Measurements from ENCODE around the gene PPEF2.
"Not testable (repeated sequence)": the region's sequence is repeated elsewhere in the genome, so short reads cannot be mapped to it uniquely, and the experiment has no call there.

Gene PPEF2

GRCh38 chr4:75919920-75920319 is 17.7 kb upstream of the PPEF2 start:
- DNase-seq (ENCODE audit: low spot score) = no peak
- TF ChIP-seq CTCF (IDR thresholded peaks at IDR 0.05; ENCODE audit: extremely low read depth, insufficient read depth, missing control alignments) = no peak
- in situ Hi-C loops (cut with MboI; ENCODE audit: low pct_unique_long_range_greater_than_20kb, low sequenced_read_pairs, unreplicated experiment) = loop anchor here (25.0 kb wide), 1 partner anchor 142 kb away; the partner anchor contains the start of gene ART3

- peak; percentile 81 for TF ChIP-seq CTCF (IDR thresholded peaks at IDR 0.05; ENCODE audit: extremely low read depth, insufficient read depth, missing control alignments)
- in situ Hi-C loops (cut with MboI; ENCODE audit: low pct_unique_long_range_greater_than_20kb, low sequenced_read_pairs, unreplicated experiment) = loop anchor here (25.0 kb wide), 1 partner anchor 146 kb away; the partner anchor contains the start of gene ART3
- DNase-seq (ENCODE audit: low spot score) = peak; percentile 72
These were observed 13.9 kb upstream of the PPEF2 start for GRCh38 chr4:75916091-75916661.

GRCh38 chr4:75912968-75913367 is 10.7 kb upstream of the PPEF2 start:
- in situ Hi-C loops (cut with MboI; ENCODE audit: low pct_unique_long_range_greater_than_20kb, low sequenced_read_pairs, unreplicated experiment) = loop anchor here (25.0 kb wide), 1 partner anchor 149 kb away; the partner anchor contains the start of gene ART3
- no peak for TF ChIP-seq CTCF (IDR thresholded peaks at IDR 0.05; ENCODE audit: extremely low read depth, insufficient read depth, missing control alignments)
- DNase-seq (ENCODE audit: low spot score) = no peak

GRCh38 chr4:75910831-75911230 is 8.6 kb upstream of the PPEF2 start:
- in situ Hi-C loops (cut with MboI; ENCODE audit: low pct_unique_long_range_greater_than_20kb, low sequenced_read_pairs, unreplicated experiment) = loop anchor here (25.0 kb wide), 1 partner anchor 151 kb away; the partner anchor contains the start of gene ART3
- not testable (repeated sequence) for DNase-seq (ENCODE audit: low spot score)

- DNase-seq (ENCODE audit: low spot score) = no peak
- in situ Hi-C loops (cut with MboI; ENCODE audit: low pct_unique_long_range_greater_than_20kb, low sequenced_read_pairs, unreplicated experiment) = loop anchor here (25.0 kb wide), 1 partner anchor 153 kb away; the partner anchor contains the start of gene ART3
- TF ChIP-seq CTCF (IDR thresholded peaks at IDR 0.05; ENCODE audit: extremely low read depth, insufficient read depth, missing control alignments) = no peak
These were observed 7.2 kb upstream of the PPEF2 start for GRCh38 chr4:75909405-75909804.

GRCh38 chr4:75908555-75908954 is 6.3 kb upstream of the PPEF2 start:
- TF ChIP-seq CTCF (IDR thresholded peaks at IDR 0.05; ENCODE audit: extremely low read depth, insufficient read depth, missing control alignments) = no peak
- DNase-seq (ENCODE audit: low spot score) = no peak
- in situ Hi-C loops (cut with MboI; ENCODE audit: low pct_unique_long_range_greater_than_20kb, low sequenced_read_pairs, unreplicated experiment) = loop anchor here (25.0 kb wide), 1 partner anchor 154 kb away; the partner anchor contains the start of gene ART3

GRCh38 chr4:75907966-75908365 is 5.7 kb upstream of the PPEF2 start:
- in situ Hi-C loops (cut with MboI; ENCODE audit: low pct_unique_long_range_greater_than_20kb, low sequenced_read_pairs, unreplicated experiment) = loop anchor here (25.0 kb wide), 1 partner anchor 154 kb away; the partner anchor contains the start of gene ART3
- no peak for DNase-seq (ENCODE audit: low spot score)
- TF ChIP-seq CTCF (IDR thresholded peaks at IDR 0.05; ENCODE audit: extremely low read depth, insufficient read depth, missing control alignments) = no peak

Measured in GM13977 (cell line).